Natural killer cell (primary cell): Measurements from ENCODE around the gene PCCA. TPM values are rescaled to one million over a fixed set of nuclear protein-coding genes. Genes with fewer than 3 reads are reported as not detected.

Source experiments
- ATAC-seq, 3 donors: fragments of 150-1000 bp in 2 of 3; fragments of 200-7000 bp in 1 of 3; cut with Tn5 transposase; 1 replicate in 1 of 3; 2 replicates in 2 of 3; pipeline ENCODE4 v1.10.0; 2021; ENCODE audit warnings: mild to moderate bottlenecking in 2 of 3, moderate library complexity in 2 of 3
- DNase-seq, 2 donors: peaks; one replicate each; pipeline versions ENCODE4 v3.0.0 to v3.0.0-alpha.2; 2013 to 2021; ENCODE audit warnings: mixed read lengths in 1 of 2
- H3K27ac ChIP-seq: one replicate; pipeline ENCODE4 v1.5.1; 2013; ENCODE audit warnings: mild to moderate bottlenecking, low read length
- H3K27me3 ChIP-seq: one replicate; pipeline ENCODE4 v1.6.1; 2013; ENCODE audit warnings: low read length; ENCODE audit not compliant: control insufficient read depth, insufficient read depth
- H3K36me3 ChIP-seq: one replicate; pipeline ENCODE4 v1.6.1; 2013; ENCODE audit warnings: low read length; ENCODE audit not compliant: control insufficient read depth, insufficient read depth
- H3K4me1 ChIP-seq: one replicate; pipeline ENCODE4 v1.6.1; 2013; ENCODE audit warnings: low read length; ENCODE audit not compliant: control insufficient read depth, insufficient read depth
- H3K4me3 ChIP-seq: one replicate; pipeline ENCODE4 v1.5.1; 2013; ENCODE audit warnings: low read length
- H3K9me3 ChIP-seq: one replicate; pipeline ENCODE4 v1.6.1; 2013; ENCODE audit warnings: low read length; ENCODE audit not compliant: control insufficient read depth, insufficient read depth
- H3K27ac Mint-ChIP-seq, 2 donors: one replicate each; pipeline ENCODE4 v1.8.0; 2022; ENCODE audit warnings: mild to moderate bottlenecking in 2 of 2, mixed read lengths in 2 of 2, moderate library complexity in 1 of 2
- H3K27me3 Mint-ChIP-seq, 2 donors: one replicate each; pipeline ENCODE4 v1.8.0; 2022; ENCODE audit warnings: low read depth in 2 of 2, mixed read lengths in 2 of 2
- H3K36me3 Mint-ChIP-seq: one replicate; pipeline ENCODE4 v1.8.0; 2022; ENCODE audit warnings: mixed read lengths
- H3K4me1 Mint-ChIP-seq, 2 donors: one replicate each; pipeline ENCODE4 v1.8.0; 2022; ENCODE audit warnings: mixed read lengths in 2 of 2
- H3K4me3 Mint-ChIP-seq: one replicate; pipeline ENCODE4 v1.8.0; 2022; ENCODE audit warnings: mild to moderate bottlenecking, moderate library complexity, mixed read lengths
- H3K9me3 Mint-ChIP-seq, 2 donors: one replicate each; pipeline ENCODE4 v1.8.0; 2022; ENCODE audit warnings: mixed read lengths in 2 of 2
- CTCF ChIP-seq: fragments of 200-600 bp; IDR thresholded peaks from one replicate; pipeline ENCODE4 v1.8.0; 2022; ENCODE audit warnings: antibody characterized with exemption
- WGBS: methylation state at CpG from one replicate; pipeline ENCODE4 v1.1.7; 2013; ENCODE audit warnings: missing lambda C conversion rate; ENCODE audit not compliant: insufficient coverage; 5-methylcytosine and 5-hydroxymethylcytosine counted together
- intact Hi-C: fragments of 100-400 bp; cut with micrococcal nuclease; formaldehyde crosslinking; loops from one replicate; pipeline ENCODE4 v1.14.2; 2022
- total RNA-seq, 4 donors: library from RNA; stranded (reverse); fragments of 120-200 nt in 1 of 4; gene quantifications; one replicate each; pipeline versions ENCODE4 v1.2.3 to v1.2.4, GENCODE V29; 2013 to 2022

PCCA gene
- total RNA-seq, 3 donors from 2014 or later (not counting 1 experiment from before 2014, with no cell fraction given), result 25.5 to 28.5 (median 28.2) TPM

- Histone ChIP-seq H3K4me3 (no peak overlapping the region), H3K36me3 (no peaks in the 10 kb centered on the region), H3K27ac (no peak overlapping the region), H3K4me1 (no peaks in the 10 kb centered on the region), H3K27me3 (no peaks in the 10 kb centered on the region), H3K9me3 (no peaks in the 10 kb centered on the region)
- intact Hi-C loops, result no loop called here
- no peaks in the 10 kb centered on the region for H3K27me3 Mint-ChIP-seq
- no peak overlapping the region for H3K4me3 Mint-ChIP-seq
- no peak for TF ChIP-seq CTCF
- peaks cover 0 to 15% of the 10 kb centered on the region in 2 donors for H3K4me1 Mint-ChIP-seq
- ATAC-seq (no peak), DNase-seq (no peak)
- no peak overlapping the region for H3K27ac Mint-ChIP-seq
- H3K36me3 Mint-ChIP-seq, result no peaks in the 10 kb centered on the region
- H3K9me3 Mint-ChIP-seq, result no peaks in the 10 kb centered on the region
- no CpG with 5 or more reads among the region's 2 CpGs for WGBS
These were observed 213.5 kb downstream of the PCCA start for GRCh38 chr13:100302391-100302790.

GRCh38 chr13:100304229-100304628 lies 215.3 kb downstream of the PCCA start:
- no peaks in the 10 kb centered on the region for H3K36me3 Mint-ChIP-seq

DNA sequence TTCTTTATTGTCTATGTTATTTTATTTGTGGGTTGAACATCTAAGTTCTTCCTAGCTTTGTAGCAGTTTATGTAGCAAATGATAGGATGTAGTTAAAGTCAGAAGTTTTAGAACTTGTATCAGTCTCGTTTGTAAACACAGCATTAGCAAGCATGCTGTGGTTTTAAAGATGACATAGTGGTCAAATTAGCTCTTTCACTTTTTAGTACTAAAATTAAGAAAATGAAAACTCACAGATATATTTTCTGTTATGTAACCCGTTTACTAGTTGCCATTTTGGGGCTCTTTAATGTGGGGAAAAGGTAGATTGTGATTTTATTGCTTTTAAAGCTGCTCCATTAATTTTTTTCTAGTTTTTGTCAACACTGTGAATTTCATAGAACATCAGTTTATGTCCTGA lies 216.5 kb downstream of the PCCA start:
- 80% methylated on average over 1 of the region's 2 CpGs for WGBS
- no peak overlapping the region for H3K27ac Mint-ChIP-seq
- H3K27me3 ChIP-seq, result no peaks in the 10 kb centered on the region
- H3K4me1 Mint-ChIP-seq, result peaks cover 0 to 10% of the 10 kb centered on the region in 2 donors
- H3K36me3 Mint-ChIP-seq, result peaks cover 8% of the 10 kb centered on the region
- no peak overlapping the region for H3K4me3 Mint-ChIP-seq
- H3K9me3 ChIP-seq, result no peaks in the 10 kb centered on the region
- H3K9me3 Mint-ChIP-seq, result no peaks in the 10 kb centered on the region
- H3K4me3 ChIP-seq, result no peak overlapping the region
- no peak for TF ChIP-seq CTCF
- DNase-seq (no peak), ATAC-seq (no peak)
- H3K27me3 Mint-ChIP-seq, result no peaks in the 10 kb centered on the region
- H3K4me1 ChIP-seq, result no peaks in the 10 kb centered on the region
- intact Hi-C loops, result no loop called here
- H3K27ac ChIP-seq, result no peak overlapping the region
- peaks cover 4% of the 10 kb centered on the region for H3K36me3 ChIP-seq

More at GRCh38 chr13:100304229-100304628, 215.3 kb downstream of the PCCA start:
- H3K4me1 ChIP-seq, result no peaks in the 10 kb centered on the region
- H3K27me3 Mint-ChIP-seq, result no peaks in the 10 kb centered on the region
- DNase-seq (no peak), ATAC-seq (no peak)
- H3K4me3 Mint-ChIP-seq, result no peak overlapping the region
- no peak overlapping the region for H3K4me3 ChIP-seq
- peak overlapping the region in 1 of 2 donors; percentile 9 for H3K27ac Mint-ChIP-seq
- peaks cover 0 to 10% of the 10 kb centered on the region in 2 donors for H3K4me1 Mint-ChIP-seq
- intact Hi-C loops, result no loop called here
- H3K9me3 Mint-ChIP-seq, result no peaks in the 10 kb centered on the region
- H3K27ac ChIP-seq, result no peak overlapping the region
- no peaks in the 10 kb centered on the region for H3K36me3 ChIP-seq
- no peaks in the 10 kb centered on the region for H3K27me3 ChIP-seq
- WGBS, result 96% methylated on average over 2 of the region's 2 CpGs
- no peaks in the 10 kb centered on the region for H3K9me3 ChIP-seq
- TF ChIP-seq CTCF, result no peak

GRCh38 chr13:100306030-100306429 lies 217.1 kb downstream of the PCCA start:
- Histone ChIP-seq H3K9me3 (no peaks in the 10 kb centered on the region), H3K4me3 (no peak overlapping the region), H3K36me3 (peaks cover 4% of the 10 kb centered on the region), H3K27ac (no peak overlapping the region), H3K27me3 (no peaks in the 10 kb centered on the region), H3K4me1 (no peaks in the 10 kb centered on the region)
- intact Hi-C loops, result no loop called here
- no peaks in the 10 kb centered on the region for H3K27me3 Mint-ChIP-seq
- peaks cover 8% of the 10 kb centered on the region for H3K36me3 Mint-ChIP-seq
- no peak for TF ChIP-seq CTCF
- no peak overlapping the region for H3K4me3 Mint-ChIP-seq
- WGBS, result 92% methylated on average over 4 of the region's 4 CpGs
- H3K4me1 Mint-ChIP-seq, result peaks cover 0 to 10% of the 10 kb centered on the region in 2 donors
- H3K9me3 Mint-ChIP-seq, result no peaks in the 10 kb centered on the region
- ATAC-seq (no peak), DNase-seq (no peak)
- no peak overlapping the region for H3K27ac Mint-ChIP-seq
